RCC 7860 (cell line): Measurements from ENCODE around the gene C16orf86.

Source experiments
- DNase-seq: peaks from one replicate; pipeline ENCODE4 v3.0.0-alpha.2; 2015; ENCODE audit warnings: low spot score
- FAIRE-seq: peaks from 2 replicates; lab custom pipeline; 2012; peaks lifted over from hg19 to GRCh38; lab: Jason Lieb, UNC

The C16orf86 gene

DNA sequence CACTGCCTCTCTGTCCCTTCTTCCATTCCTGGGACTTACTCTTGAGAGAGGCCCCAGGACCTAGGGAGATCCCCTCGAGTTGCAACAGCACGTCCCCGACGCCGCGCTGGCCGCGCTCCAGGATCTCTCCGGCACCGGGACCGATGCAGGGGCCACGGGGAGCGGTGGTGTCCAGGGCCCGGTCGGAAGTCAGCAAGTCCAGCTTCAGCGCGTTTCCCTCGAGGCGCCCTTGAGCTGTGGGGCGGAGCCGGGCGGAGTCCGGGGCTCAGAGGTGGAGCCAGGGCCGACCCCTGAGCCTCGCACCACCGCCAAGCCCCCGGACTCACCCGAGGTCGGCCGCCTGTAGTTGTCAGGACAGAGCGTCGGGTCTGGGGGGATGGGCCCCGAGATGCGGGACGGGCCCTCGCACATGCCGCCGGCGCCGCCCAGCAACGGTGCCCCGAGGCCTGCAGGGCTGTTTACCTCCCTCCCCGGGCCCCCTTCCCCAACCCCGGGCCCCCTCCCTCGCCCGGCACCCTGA, 522 bp upstream of the C16orf86 start:
- no peak for FAIRE-seq
- DNase-seq = no peak

DNA sequence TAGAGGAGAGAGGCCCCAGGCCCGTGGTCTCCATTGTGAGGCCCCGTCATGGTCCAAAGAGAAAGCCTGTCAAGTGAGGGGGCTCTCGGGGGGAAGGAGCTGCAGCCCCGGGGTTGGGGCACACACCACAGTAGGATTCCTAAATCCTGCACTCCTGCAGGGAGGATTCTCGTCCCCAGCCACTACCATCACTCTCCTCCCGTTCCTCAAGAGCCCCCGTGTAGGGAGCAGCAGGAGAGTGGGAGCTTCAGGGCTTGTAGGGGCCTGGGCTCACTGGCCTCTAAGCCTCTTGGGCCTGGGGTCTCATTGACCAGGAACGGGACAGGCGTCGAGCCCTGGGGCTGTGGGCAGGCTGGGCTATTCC, 821 bp downstream of the C16orf86 start:
- DNase-seq = no peak
- FAIRE-seq = no peak

DNA sequence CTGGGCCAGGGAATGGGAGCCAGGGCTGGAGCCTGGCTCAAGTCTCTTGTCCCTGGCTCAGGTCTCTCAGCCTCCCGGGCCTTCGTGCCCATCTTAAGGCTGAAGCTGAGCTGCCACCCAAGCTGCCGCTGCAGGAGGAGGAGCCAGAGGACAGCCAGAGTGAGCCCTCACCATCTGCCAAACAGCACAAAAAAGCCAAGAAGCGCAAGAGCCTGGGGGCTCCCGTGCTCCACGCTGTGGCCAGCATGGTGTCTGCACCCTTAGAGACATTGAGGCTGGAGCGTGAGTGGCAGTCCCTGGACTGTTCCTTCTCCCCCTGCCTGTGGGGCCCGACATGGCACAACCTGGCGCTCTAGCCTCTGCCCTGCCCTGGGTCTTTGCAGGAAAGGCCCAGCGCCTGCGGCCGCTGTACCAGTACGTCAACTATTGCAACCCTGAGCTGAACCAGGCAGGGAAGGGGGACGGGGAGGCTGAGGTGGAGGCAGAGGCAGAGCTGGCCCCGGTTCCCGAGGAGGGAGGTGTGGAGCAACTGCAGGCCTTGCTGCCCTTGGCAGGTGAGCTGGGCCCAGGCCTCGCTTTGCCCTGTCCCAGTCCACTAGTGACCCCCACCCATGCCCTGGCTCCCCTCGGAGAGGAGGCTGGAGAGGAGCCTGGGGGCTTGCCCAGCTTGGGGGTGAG, 1.3 kb downstream of the C16orf86 start:
- peak; percentile 89 for DNase-seq
- FAIRE-seq = peak; percentile 66

DNA sequence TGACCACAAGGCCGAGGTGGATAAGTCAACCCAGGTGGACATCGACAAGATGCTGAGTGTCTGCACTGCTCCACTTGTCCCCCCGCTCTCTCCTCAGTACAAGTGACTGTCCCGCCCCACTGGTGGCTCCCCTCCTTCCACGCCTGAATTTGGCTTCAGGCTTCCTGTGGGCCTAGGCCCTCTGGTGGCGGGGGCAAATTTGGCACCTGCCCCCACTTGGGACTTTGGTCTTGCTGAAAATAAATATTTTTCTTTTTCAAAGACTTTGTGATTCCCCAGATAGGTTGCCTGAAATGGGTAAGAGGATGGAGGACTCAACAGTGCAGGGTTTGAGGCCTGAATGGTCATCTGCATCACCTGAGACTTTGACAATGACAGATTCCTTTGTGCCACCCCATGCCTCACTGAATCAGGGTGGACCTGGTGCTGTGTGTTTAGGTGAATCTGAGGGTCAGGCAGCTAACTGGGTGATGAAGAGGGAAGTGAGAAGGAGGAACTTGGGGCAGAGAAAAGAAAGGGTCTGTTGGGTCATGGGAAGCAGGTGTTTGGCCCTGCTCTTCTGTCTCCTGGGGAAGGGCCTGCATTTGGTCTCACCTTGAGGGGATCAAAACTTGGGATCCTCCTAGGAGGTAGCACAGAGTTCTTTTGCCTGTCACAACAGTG, 2.0 kb downstream of the C16orf86 start:
- no peak for DNase-seq
- FAIRE-seq = no peak

DNA sequence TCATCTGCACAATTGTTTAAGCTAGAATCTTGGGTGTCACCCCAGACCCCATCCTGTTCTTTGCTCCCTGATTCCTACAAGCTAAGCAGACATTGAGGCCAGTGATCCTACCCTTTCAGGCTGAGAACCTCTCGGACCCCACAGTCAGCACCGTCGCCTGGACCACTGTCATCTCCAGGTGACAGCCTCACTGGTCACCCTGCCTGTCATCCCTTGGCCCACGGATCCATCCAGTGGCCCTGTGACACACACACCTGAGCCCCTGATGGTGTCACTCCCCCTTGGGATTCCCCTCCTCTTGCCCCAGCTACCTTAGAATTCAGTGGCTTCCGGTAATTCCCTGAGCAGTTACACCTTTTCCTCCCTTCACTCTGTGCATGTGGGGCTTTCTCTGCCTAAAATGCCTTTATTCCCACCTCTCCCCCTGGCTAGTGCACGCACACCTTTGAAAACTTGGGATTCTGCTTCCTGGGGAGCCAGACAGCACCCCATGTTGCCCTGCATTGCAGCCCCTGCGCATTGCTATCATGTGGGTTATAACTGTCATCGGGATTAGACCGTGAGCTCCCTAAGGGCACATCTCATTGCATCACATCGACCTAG, 3.0 kb downstream of the C16orf86 start:
- DNase-seq = no peak
- FAIRE-seq = no peak

DNA sequence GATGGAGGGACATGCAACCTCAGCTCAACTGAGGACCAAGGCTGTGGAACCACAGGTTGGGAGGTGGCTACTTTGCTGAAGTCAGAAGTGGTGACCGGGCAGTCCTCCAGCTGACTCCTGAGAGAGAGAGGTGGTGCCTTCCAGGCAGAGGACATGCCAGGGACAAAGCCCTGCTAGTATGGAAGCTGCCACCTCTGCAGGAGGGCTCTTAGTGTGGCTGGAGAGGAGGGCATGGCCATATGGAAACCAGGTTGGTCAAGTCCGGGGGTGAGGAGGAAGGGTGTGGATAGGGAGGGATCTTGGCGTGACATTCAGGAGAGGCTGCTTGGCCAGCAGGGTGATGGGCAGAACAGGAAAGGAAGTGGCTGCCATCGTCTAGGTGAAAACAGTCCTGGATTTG, 5.7 kb downstream of the C16orf86 start:
- no peak for DNase-seq
- FAIRE-seq = no peak

DNA sequence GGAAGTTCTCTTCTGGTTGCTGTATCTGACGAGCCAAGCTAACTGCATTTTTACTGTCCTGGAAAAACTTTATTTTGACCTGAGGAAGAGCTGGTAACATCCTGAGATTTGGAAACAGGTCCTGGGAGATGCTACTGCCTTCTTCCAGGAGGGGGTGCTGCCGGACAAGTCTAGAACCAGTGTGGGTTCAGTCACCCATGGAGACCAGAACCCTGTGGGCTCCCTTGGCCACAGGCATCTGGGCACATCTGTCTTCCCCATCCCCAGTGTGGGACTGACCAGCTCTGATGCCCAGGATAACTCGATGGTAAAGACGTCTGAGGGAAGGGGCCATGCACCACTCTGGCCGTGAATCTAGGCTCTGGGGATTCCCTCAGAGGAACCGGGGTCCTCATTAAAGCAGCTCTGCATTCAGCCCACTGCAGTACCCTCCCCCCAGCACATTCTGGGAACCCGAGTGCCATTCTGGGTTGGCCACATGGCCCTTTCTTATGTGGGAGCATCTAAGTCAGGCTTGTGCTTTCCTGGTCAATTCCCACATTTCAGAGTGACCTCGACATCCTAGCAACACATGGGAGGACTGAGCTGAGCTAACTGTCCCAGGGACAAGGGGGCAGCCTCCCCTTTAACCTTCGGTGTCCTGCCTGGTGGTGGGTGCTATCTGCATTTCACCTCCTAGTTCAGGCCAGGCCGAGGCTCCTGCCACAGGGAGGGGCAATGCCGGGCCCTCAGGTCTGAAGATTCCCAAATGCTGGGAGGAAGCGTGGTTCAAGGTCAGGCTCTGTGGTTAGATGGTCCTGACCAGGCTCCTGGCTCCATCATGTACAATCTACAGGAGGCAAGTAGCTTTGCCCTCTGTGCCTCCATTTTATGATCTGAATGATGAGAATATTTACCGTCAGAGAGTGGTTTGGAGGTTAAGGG, 6.4 kb downstream of the C16orf86 start:
- FAIRE-seq = no peak
- peak; percentile 48 for DNase-seq

DNA sequence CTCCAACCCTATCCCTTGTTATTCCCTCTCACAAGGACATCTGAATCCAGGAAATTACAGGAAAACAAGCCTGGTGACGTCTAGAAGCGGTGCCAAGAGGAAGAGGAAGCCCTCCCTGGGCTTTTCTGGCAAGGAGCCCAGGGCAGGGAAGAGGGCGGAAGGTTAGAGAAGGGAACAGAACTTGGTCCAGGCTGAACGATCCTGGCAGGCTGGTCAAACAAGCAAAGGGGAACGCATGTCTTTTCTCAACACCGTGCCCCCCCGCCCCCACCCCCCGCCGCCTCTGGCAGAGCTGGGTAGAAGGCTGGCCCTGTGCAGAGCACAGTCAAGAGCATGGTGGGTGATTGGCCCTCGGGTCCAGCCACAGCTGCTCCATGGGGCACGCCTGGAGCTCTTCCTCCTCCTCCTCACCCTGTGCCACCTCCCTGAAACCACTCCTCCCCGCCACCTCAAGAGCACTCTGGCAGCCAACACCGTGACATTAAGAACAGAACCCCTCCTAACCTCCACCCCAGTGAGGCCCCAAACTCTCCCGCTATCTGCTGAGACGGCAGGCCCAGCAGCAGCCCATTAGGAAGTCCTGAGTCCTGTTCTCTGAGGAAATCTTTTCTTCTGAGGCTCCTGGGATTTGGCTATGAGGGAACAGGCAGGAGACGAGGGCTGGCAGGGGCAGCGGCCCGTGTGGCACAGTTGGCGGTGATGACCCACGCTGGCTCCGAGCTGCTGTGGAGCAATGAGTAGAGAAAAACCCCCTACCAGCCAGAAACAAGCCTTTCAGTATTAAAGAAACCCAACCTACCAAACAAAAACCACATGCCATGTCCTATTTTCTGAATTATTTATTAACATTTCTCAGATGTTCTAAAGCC, 7.3 kb downstream of the C16orf86 start:
- no peak for DNase-seq
- no peak for FAIRE-seq

DNA sequence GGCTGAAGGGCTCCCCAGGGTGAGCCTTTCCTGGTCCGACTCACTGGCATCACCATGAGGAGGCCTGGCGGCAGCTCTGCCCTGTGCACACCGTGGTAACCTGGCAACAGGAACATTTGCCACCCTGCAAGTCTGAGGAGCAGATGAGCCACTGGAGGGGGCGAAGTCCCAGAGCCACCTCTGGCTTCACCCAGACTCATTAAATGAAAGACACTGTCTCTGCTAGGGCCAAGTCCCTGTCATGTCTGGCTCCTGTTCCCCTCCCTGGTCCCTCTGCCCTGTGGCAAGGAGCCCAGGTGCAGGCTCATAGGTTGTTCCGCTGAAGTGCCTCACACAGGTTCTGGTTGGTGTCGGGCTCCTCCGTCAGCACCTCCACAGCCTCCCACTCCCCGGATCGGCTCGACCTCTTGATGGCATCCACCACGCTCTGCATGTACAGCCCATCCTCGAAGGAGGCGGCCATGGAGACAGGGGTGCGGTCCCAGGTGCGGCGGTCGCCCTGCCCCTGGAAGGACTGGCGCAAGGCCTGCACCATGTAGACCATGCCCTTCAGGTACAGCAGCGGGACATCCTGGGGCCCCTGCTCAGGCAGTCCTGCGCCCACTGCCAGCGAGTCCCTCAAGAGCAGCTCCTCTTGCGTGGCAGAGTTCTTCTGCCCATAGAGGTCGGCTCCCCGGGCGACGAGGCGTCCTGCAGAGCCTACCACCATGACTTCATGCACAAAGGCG, 8.4 kb downstream of the C16orf86 start:
- DNase-seq = no peak
- FAIRE-seq = no peak

DNA sequence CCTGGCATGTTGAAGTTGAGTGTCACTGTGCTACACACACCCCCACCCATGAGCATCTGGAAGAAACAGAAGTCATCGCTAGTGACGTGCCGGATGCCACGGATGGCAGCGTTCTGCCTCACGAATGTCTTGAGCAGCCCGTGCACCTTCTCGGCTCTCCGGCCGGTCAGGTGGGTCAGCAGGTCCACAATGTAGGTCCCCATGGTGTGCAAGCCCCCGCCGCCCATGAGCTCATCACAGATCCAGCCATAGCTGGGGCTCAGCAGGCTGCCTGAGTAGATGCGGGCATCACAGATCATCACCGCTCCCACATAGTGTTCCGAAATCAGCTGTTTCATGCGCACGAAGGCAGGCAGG, 8.9 kb downstream of the C16orf86 start:
- DNase-seq (no peak), FAIRE-seq (no peak)

DNA sequence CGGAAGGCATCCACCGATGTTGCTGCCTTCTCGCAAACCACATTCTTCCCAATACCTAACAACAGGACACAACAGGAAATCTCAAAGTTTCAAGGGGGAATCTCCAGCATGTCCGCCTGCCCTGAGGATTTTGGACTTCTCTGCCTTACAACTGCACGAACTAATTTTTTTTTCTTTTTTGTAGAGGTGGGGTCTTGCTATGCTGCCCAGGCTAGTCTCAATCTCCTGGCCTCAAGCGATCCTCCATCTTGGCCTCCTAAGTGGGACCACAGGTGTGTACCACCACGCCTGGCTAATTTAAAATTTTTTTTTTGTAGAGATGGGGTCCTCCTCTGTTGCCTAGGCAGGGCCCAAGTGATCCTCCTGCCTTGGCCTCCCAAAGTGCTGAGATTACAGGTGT, 9.4 kb downstream of the C16orf86 start:
- no peak for DNase-seq
- FAIRE-seq = no peak

DNA sequence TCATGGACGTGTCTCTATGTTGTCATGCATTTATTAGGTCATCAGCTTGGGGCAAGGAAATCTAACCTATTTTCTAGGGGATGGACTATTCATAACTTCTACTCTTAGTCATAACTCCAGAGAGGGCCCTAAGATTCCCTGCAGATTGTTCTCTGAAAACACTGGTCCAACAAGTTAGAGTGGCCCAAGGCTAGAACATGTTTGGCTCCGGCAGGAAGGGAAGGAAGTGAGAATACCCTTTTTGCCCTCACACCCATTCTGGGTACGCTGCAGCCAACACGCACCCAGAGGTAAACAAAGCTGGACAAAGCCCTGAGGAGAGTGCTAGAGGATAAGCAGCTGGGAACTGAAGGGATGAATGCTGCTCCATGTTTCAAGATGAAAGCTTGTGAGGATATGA, 9.9 kb downstream of the C16orf86 start:
- no peak for DNase-seq
- no peak for FAIRE-seq

DNA sequence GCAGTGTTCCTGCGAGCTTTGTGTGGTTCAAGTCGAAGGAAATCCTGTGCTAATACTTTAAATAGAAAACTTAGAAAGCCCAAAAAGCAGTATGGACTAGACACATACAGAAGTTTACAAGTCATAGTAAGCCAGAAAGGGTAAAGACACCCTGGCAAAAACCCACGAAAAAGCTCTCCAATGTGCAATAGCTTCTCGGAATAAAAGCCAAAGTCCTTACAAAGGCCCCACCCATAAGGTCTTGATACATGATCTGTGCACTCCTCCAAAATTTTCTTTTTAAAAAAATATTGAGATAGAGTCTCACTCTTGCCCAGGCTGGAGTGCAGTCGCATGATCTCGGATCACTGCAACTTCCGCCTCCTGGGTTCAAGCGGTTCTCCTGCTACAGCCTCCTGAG, 10.3 kb downstream of the C16orf86 start:
- DNase-seq = no peak
- no peak for FAIRE-seq

DNA sequence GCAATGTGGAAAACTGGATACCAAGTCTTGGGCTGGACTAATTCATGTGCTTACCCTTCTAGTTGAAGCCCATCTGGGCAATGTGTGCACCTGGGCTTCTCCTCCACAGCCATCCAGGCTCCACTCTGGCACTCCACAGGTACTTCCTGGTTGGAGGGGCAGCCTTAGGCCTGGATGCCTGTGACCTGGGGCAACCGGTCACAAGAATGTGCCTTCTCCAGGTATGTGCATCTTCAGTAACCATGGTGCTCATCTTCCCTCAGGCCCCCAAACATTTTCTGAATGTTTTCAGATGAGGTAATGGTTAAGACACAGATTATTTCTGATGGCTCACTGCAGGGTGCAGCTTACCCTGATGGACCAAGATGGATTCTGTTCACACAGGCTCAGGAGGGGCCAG, 11.1 kb downstream of the C16orf86 start:
- DNase-seq = no peak
- no peak for FAIRE-seq

DNA sequence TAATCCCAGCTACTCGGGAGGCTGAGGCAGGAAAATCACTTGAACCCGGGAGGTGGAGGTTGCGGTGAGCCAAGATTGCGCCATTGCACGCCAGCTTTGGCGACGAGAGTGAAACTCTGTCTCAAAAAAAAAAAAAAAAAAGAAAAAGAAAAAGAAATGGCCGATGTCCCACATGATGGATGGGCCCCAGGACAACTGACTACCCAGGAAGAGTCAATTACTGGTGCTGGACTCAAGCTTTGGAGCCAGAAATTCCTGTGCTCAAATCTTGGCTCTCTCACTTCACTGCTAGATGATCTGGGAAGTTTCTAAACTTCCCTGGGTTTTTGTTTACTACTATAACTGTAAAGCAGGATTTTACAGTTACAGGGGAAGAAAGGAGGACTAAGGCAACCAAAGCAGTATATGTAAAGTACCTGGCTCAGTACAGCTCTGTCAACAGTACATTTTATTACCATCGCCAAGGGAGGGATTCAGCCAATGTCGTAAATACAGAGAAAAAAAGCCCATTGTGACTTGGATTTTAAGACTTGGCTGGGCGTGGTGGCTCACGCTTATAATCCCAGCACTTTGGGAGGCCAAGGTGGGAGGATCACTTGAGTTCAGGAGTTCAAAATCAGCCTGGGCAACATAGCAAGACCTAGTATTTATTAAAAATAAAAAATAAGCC, 11.9 kb downstream of the C16orf86 start:
- FAIRE-seq (no peak), DNase-seq (no peak)

DNA sequence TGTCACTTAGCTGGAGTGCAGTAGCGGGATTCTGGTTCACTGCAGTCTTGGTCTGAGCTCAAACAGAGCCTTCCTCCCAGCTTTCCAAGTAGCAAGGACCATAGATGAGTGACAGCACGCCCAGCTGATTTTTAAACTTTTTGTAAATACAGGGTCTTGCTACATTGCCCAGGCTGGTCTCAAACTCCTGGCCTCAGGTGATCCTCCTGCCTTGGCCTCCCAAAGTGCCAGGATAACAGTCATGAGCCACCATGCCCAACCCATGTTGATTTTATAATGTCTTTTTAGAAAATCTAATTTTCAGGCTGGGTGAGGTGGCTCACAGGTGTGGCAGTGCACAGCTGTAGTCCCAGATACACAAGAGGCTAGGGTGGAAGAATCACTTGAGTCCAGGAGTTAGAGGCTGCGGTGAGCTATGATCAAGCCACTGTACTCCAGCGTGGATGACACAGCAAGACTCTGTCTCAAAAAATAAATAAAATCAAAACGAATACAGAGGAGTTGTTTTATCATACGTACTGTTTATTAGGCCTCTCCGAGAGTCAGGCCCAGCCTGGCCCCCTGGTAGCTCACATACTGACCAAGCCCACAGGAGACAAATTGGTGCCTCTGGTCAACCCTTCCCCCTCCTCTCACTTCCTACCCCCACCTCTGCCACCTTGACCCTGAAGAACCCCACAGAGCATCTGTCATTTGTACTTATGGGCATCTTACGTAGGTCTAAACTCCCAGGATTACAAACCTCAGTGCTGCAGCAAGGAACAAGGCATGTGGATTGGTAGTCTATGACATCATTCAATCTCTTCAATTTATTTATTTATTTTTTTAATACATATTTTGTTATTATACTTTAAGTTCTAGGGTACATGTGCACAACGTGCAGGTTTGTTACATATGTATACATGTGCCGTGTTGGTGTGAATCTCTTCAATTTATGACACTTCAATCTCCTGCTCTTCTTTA, 13.6 kb downstream of the C16orf86 start:
- DNase-seq (no peak), FAIRE-seq (no peak)

DNA sequence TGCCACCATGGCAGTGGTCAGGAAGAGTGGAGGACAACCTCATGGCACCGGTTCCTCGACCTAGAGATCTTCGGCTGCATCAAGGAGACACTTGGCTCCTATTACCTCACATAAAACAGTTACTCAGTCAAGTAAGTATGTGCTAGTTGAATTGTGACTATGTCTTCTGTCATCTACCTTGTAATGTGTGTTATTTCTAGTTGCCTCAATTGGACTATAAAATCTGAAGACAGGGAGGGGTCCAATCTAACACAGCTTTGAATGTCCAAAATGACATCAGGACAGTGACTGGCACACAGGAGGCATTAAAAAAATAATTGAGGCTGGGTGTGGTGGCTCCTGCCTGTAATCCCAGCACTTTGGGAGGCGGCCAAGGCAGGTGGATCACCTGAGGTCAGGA, 17.2 kb downstream of the C16orf86 start:
- no peak for FAIRE-seq
- no peak for DNase-seq
